ENCODE measurements around the gene BICD2. TPM values are rescaled to one million over a fixed set of nuclear protein-coding genes. Genes with fewer than 3 reads are reported as not detected.

The BICD2 gene
- total RNA-seq, 1 donor from 2014 or later: 33.2 TPM

GRCh38 chr9:92736563-92737215 lies 27.9 kb downstream of the BICD2 start:
- DNase-seq (no peak), ATAC-seq (ENCODE audit: poor library complexity) (no peak)
- intact Hi-C loops (cut with DNase I): no loop called here

- intact Hi-C loops (cut with DNase I): no loop called here
- no peak for ATAC-seq (ENCODE audit: poor library complexity)
Observed at GRCh38 chr9:92735636-92736562, 28.7 kb downstream of the BICD2 start.

GRCh38 chr9:92734931-92735635 lies 29.6 kb downstream of the BICD2 start:
- DNase-seq (no peak), ATAC-seq (ENCODE audit: poor library complexity) (no peak)
- intact Hi-C loops (cut with DNase I): no loop called here

More at GRCh38 chr9:92735636-92736562, 28.7 kb downstream of the BICD2 start:
- DNase-seq: no peak

GRCh38 chr9:92730897-92731296 lies 33.7 kb downstream of the BICD2 start:
- ATAC-seq (ENCODE audit: poor library complexity): no peak
- intact Hi-C loops (cut with DNase I): no loop called here

GRCh38 chr9:92729735-92730155 lies 34.9 kb downstream of the BICD2 start:
- ATAC-seq (ENCODE audit: poor library complexity): no peak
- no peak for DNase-seq
- intact Hi-C loops (cut with DNase I): no loop called here

More at GRCh38 chr9:92730897-92731296, 33.7 kb downstream of the BICD2 start:
- DNase-seq: no peak

- ATAC-seq (ENCODE audit: poor library complexity) (peak; percentile 71), DNase-seq (peak; percentile 60)
- intact Hi-C loops (cut with DNase I): no loop called here
Observed at GRCh38 chr9:92728831-92729734, 35.5 kb downstream of the BICD2 start.

- intact Hi-C loops (cut with DNase I): no loop called here
Observed at GRCh38 chr9:92727716-92728700, 36.6 kb downstream of the BICD2 start.

GRCh38 chr9:92726971-92727715 lies 37.5 kb downstream of the BICD2 start:
- peak; percentile 55 for DNase-seq
- intact Hi-C loops (cut with DNase I): no loop called here
- ATAC-seq (ENCODE audit: poor library complexity): peak; percentile 35

More at GRCh38 chr9:92727716-92728700, 36.6 kb downstream of the BICD2 start:
- DNase-seq (no peak), ATAC-seq (ENCODE audit: poor library complexity) (no peak)

GRCh38 chr9:92726348-92726747 lies 38.3 kb downstream of the BICD2 start:
- ATAC-seq (ENCODE audit: poor library complexity) (no peak), DNase-seq (no peak)
- intact Hi-C loops (cut with DNase I): no loop called here

- no peak for ATAC-seq (ENCODE audit: poor library complexity)
- intact Hi-C loops (cut with DNase I): no loop called here
- no peak for DNase-seq
Observed at GRCh38 chr9:92725766-92726165, 38.9 kb downstream of the BICD2 start.

GRCh38 chr9:92725266-92725545 lies 39.4 kb downstream of the BICD2 start:
- ATAC-seq (ENCODE audit: poor library complexity): no peak

GRCh38 chr9:92724528-92725265 lies 39.9 kb downstream of the BICD2 start:
- ATAC-seq (ENCODE audit: poor library complexity) (no peak), DNase-seq (no peak)
- intact Hi-C loops (cut with DNase I): no loop called here

More at GRCh38 chr9:92725266-92725545, 39.4 kb downstream of the BICD2 start:
- intact Hi-C loops (cut with DNase I): no loop called here
- no peak for DNase-seq

- ATAC-seq (ENCODE audit: poor library complexity) (no peak), DNase-seq (no peak)
- intact Hi-C loops (cut with DNase I): no loop called here
Observed at GRCh38 chr9:92723801-92724323, 40.8 kb downstream of the BICD2 start.

- DNase-seq (no peak), ATAC-seq (ENCODE audit: poor library complexity) (no peak)
- intact Hi-C loops (cut with DNase I): no loop called here
Observed at GRCh38 chr9:92723299-92723625, 41.4 kb downstream of the BICD2 start.

GRCh38 chr9:92722386-92723298 lies 42.0 kb downstream of the BICD2 start:
- no peak for ATAC-seq (ENCODE audit: poor library complexity)
- intact Hi-C loops (cut with DNase I): no loop called here
- DNase-seq: no peak
